Measurements from ENCODE around the gene PRRC2B. TPM values are rescaled to one million over a fixed set of nuclear protein-coding genes. Genes with fewer than 3 reads are reported as not detected.
"Not testable (repeated sequence)": the region's sequence is repeated elsewhere in the genome, so short reads cannot be mapped to it uniquely, and the experiment has no call there.

The PRRC2B gene
- total RNA-seq, 2 experiments from 2014 or later, result 281 to 303 TPM

DNA sequence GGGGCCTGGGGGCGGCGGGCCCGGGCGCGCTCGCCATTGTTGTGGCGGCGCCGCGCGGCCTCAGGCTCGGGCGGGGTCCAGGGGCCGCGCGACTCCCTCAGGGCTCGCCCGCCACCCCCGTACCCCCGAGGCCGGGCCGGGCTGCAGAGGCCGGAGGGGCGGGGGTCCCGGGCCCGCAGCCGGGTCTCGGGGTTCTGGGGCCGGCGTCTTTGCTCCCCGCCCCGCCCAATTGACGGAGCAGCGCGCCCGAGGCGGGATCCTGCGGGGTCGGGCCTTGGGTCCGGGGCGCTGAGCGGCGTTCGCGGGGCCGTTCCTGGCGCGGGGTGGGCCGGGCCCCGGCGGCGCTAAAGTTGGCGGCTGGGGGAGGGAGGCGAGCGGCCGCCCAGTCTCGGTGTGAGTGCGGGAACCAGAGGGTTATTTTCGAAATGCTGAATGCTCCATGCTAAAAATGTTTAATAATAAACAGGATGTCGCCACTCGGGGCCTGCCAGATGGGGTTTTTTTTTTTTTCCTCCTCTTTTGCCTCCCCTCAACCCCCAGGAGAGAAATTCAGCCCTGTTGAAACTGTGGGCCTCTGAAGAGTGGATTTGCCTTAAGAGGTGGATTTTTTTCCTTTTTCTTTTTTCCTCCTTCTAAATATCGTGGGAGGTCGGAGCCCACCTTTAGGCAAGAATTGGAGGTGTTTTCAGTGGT is 724 bp downstream of the PRRC2B start:
- POLR2A ChIA-PET, result no interaction called here
- peaks cover 50% of the 10 kb centered on the region for H3K4me1 Mint-ChIP-seq
- H3K9me3 Mint-ChIP-seq, result no peaks in the 10 kb centered on the region
- peak overlapping the region; percentile 92 for H3K4me3 Mint-ChIP-seq
- peak overlapping the region; percentile 95 for H3K27ac Mint-ChIP-seq
- peak; percentile 51 for DNase-seq
- CTCF ChIA-PET, result interaction anchor here (0.5 to 0.7 kb wide), 2 partner anchors 335 to 336 kb away, joined by 3 to 4 read pairs; no protein-coding TSS in a partner anchor
- peaks cover 29% of the 10 kb centered on the region for H3K36me3 Mint-ChIP-seq (ENCODE audit: low read depth)
- H3K27me3 Mint-ChIP-seq, result peaks cover 4% of the 10 kb centered on the region

DNA sequence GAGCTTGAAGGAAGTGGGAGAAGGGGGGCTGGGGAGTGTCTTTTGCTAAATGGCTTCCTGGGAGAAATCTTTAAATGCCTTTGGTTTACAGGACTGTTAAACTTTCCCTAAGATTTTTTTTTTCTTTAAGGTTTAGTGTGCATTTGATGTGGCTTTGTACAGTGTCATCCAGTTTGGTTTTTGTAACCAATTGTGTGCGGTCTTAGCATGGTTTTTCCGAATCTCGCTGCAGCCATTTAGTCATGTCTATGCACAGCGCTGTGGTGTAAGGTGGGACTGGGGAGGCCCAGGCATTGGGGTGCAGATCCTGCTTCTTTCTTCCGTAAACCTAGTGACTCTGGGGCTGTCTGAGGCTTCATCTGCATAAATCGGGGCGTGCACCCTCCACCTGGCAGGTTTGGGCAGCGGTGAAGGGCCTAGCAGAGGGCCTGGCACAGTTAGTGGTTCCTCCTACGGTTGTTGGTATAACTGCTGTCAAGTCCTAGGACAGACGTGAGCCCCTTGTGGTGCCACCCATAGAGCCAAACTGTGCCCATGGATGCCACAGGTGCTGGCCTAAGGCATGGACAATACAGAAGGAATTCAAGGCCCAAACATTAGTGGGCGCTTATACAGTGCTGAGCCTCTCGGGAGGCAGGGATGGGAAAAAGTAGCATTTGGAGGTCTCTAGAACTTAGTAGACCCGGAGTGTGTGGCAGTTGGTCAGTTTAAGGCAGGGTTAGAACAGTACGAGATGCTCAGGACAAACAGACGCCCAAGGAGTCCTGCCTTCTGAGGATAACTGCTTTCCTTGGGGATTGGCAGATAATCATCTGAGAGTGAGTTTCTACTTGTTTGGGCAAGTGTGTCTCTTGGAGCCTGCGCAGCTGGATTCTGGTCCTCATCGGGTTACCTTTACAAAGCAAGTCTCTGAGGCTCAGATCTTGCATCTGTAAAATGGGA is 1.5 kb downstream of the PRRC2B start:
- peaks cover 36% of the 10 kb centered on the region for H3K36me3 Mint-ChIP-seq (ENCODE audit: low read depth)
- no peaks in the 10 kb centered on the region for H3K9me3 Mint-ChIP-seq
- POLR2A ChIA-PET, result no interaction called here
- CTCF ChIA-PET, result interaction anchor here (0.5 to 1.6 kb wide), 3 partner anchors 11 to 335 kb away, joined by 3 to 10 read pairs (median 4); no protein-coding TSS in a partner anchor
- peak; percentile 88 for DNase-seq
- peak overlapping the region; percentile 92 for H3K4me3 Mint-ChIP-seq
- peak overlapping the region; percentile 95 for H3K27ac Mint-ChIP-seq
- H3K27me3 Mint-ChIP-seq, result peaks cover 4% of the 10 kb centered on the region
- peaks cover 58% of the 10 kb centered on the region for H3K4me1 Mint-ChIP-seq

DNA sequence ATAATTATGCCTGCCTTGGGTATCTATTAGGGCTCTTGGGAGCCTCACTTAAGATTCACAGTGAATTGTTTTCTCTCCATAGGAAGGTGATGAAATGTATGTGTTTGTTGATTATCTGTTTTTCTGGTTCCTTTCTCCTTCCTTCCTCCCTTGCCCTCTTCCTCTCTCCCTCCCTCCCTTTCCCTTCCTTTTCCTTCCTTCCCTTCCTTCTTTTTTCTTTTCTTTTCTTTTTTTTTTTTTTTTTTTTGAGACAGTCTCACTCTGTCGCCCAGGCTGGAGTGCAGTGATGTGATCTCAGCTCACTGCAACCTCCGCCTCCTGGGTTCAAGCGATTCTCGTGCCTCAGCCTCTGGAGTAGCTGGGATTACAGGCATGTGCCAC is 2.2 kb downstream of the PRRC2B start:
- DNase-seq, H3K9me3 Mint-ChIP-seq, H3K27me3 Mint-ChIP-seq: not testable (repeated sequence)
- H3K4me1 Mint-ChIP-seq, result peaks cover 65% of the 10 kb centered on the region
- CTCF ChIA-PET, result interaction anchor here (0.8 to 1.6 kb wide), 3 partner anchors 10 to 37 kb away, joined by 3 to 10 read pairs (median 3); no protein-coding TSS in a partner anchor
- POLR2A ChIA-PET, result interaction anchor here (0.8 kb wide), 1 partner anchor 11 kb away, joined by 4 read pairs; no protein-coding TSS in a partner anchor
- peak overlapping the region; percentile 95 for H3K27ac Mint-ChIP-seq
- H3K36me3 Mint-ChIP-seq (ENCODE audit: low read depth), result peaks cover 41% of the 10 kb centered on the region
- H3K4me3 Mint-ChIP-seq, result peak overlapping the region; percentile 92

DNA sequence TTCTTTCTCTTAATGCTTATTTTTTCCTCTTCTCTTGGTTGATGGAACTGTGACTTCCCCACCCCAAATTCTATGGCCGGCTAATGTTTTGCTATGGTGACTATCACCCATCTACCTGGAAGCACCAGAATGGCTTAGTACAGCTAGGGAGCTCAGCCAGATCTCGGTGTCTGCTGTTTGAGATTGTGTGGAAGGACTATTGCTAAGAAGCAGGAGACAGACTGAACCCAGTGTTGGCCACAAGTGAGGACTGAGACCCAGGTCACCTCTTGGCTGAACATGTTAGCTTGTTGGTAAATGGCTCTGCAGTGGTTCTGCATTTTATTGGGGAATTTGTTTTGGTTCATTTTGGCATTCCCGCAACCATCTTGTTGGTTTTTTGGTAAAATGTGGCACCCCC is 2.7 kb downstream of the PRRC2B start:
- ChIA-PET CTCF (interaction anchor here (0.6 to 1.6 kb wide), 6 partner anchors 10 to 1380 kb away, joined by 3 to 10 read pairs (median 4); no protein-coding TSS in a partner anchor), POLR2A (interaction anchor here (0.8 kb wide), 1 partner anchor 11 kb away, joined by 4 read pairs; no protein-coding TSS in a partner anchor)
- Mint-ChIP-seq H3K4me3 (peak overlapping the region; percentile 92), H3K4me1 (peaks cover 68% of the 10 kb centered on the region), H3K27me3 (no peaks in the 10 kb centered on the region), H3K36me3 (ENCODE audit: low read depth) (peaks cover 44% of the 10 kb centered on the region), H3K27ac (peak overlapping the region; percentile 95), H3K9me3 (no peaks in the 10 kb centered on the region)
- DNase-seq, result no peak

DNA sequence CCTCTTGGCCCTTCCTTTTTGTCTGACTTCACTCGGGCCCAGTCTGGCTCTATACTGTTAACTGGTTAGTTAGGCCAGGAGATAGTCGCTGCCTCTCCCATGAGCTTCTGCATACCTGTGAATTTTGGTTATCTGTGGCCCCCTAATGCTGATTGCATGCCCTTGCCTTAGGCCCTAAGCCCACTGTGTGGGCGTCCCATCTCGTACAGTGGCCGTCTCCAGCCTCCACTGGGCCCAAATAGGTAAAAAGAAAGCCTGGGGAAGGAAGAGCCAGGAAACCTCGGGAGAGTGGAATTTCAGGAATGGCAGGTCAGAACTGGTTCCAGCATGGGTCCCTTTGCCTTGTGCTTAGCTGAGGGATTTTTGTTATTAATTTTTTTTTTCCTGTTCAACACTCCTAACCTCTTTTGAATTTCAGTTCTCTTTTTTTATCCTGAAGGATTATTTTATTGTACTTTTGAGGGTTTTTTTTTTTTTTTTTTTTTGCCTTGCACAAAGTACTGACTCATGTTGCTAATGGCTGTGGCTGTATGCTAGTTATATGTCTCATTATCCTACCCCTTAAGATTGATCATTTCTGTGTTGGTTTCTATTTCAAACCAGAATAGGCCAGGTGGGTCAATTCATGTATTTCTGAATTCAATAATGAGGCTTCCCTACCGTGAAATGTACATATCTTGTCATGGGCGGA is 3.4 kb downstream of the PRRC2B start:
- Mint-ChIP-seq H3K9me3 (no peaks in the 10 kb centered on the region), H3K4me1 (peaks cover 73% of the 10 kb centered on the region), H3K27me3 (no peaks in the 10 kb centered on the region), H3K27ac (peak overlapping the region; percentile 95), H3K36me3 (ENCODE audit: low read depth) (peaks cover 49% of the 10 kb centered on the region), H3K4me3 (peak overlapping the region; percentile 92)
- ChIA-PET CTCF (interaction anchor here (0.6 to 1.6 kb wide), 7 partner anchors 9 to 1379 kb away, joined by 3 to 10 read pairs (median 3); no protein-coding TSS in a partner anchor), POLR2A (interaction anchor here (0.6 to 0.8 kb wide), 2 partner anchors 10 to 24 kb away, joined by 3 to 4 read pairs; no protein-coding TSS in a partner anchor)
- no peak for DNase-seq

DNA sequence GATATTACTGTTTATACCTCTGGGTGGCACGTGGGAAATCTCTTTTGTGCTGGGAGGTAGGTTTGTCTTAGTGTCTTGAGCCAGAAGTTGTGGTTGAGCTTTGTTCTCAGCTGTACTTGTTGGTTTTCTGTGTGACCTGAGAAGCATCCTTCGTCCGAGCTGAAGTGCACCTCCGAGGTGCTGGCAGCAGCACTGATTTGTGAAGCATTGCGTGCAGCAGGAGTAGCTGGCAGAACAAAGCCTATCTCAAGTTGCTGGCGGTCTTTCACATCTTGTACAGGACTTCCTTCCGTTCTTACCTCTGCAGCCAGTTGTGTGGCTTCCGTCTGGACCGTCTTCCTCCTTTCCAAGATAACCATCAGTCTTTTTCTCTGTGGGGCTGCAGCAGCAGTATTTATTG is 4.3 kb downstream of the PRRC2B start:
- Mint-ChIP-seq H3K27ac (peak overlapping the region; percentile 95), H3K27me3 (no peaks in the 10 kb centered on the region), H3K4me3 (peak overlapping the region; percentile 92), H3K36me3 (ENCODE audit: low read depth) (peaks cover 58% of the 10 kb centered on the region), H3K4me1 (peaks cover 73% of the 10 kb centered on the region), H3K9me3 (no peaks in the 10 kb centered on the region)
- CTCF ChIA-PET, result interaction anchor here (1.1 to 2.2 kb wide), 2 partner anchors 9 to 76 kb away, joined by 3 to 12 read pairs; no protein-coding TSS in a partner anchor
- peak; percentile 86 for DNase-seq
- POLR2A ChIA-PET, result interaction anchor here (0.9 kb wide), 1 partner anchor 14 kb away, joined by 5 read pairs; no protein-coding TSS in a partner anchor

DNA sequence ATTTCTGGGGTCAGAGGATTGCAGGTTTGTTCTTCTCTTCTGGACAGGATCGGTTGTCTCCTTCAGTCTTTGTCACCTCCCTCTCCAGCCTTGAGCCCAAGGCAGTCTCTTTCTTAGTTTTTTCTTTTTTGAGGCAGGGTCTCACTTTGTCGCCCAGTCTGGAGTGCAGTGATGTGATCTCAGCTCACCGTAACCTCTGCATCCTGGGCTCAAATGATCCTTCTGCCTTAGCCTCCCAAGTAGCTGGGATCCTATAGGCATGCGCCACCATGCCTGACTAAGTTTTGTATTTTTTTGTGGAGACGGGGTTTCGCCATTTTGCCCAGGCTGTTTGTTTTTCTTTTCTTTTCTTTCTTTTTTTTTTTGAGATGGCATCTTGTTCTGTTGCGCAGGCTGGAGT is 6.1 kb downstream of the PRRC2B start:
- Mint-ChIP-seq H3K9me3 (no peaks in the 10 kb centered on the region), H3K36me3 (ENCODE audit: low read depth) (peaks cover 65% of the 10 kb centered on the region), H3K4me3 (peak overlapping the region; percentile 92), H3K27me3 (no peaks in the 10 kb centered on the region), H3K27ac (peak overlapping the region; percentile 84), H3K4me1 (peaks cover 86% of the 10 kb centered on the region)
- DNase-seq, result no peak
- CTCF ChIA-PET, result interaction anchor here (2.2 kb wide), 1 partner anchor 7 kb away, joined by 12 read pairs; no protein-coding TSS in a partner anchor
- POLR2A ChIA-PET, result no interaction called here

DNA sequence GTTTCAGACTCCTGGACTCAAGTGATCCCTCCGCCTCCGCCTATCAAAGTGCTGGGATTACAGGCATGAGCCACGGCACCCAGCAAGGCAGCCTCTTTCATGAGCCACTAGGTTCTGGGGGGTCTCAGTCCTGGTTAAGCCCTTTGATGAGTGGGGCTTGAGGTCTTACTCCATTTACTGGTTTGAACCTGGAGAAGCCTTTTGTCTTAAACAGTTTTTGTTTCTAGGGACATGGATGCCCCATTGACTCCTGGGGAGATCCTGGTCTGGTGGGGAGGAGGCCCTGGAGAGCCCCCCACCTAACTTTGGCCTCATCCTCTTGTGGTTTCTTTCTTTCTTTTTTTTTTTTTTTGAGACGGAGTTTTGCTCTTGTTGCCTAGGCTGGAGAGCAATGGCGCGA is 6.7 kb downstream of the PRRC2B start:
- Mint-ChIP-seq H3K27me3 (no peaks in the 10 kb centered on the region), H3K4me3 (peak overlapping the region; percentile 92), H3K4me1 (peaks cover 88% of the 10 kb centered on the region), H3K27ac (peak overlapping the region; percentile 84), H3K9me3 (no peaks in the 10 kb centered on the region), H3K36me3 (ENCODE audit: low read depth) (peaks cover 64% of the 10 kb centered on the region)
- CTCF ChIA-PET, result no interaction called here
- DNase-seq, result no peak
- POLR2A ChIA-PET, result no interaction called here

DNA sequence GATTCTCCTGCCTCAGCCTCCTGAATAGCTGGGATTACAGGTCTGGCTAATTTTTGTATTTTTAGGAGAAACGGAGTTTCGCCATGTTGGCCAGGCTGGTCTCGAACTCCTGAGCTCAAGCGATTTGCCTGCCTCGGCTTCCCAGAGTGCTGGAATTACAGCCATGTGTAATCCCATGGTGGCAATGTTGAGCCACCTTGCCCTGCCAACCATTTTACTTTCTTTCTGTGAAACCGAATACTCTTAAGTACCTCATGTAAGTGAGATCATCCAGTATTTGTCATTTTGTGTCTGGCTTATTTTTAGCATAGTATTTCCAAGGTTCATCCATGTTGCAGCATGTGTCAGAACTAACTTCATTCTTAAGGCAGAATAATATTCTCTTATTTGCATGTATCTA is 8.2 kb downstream of the PRRC2B start:
- Mint-ChIP-seq H3K27me3 (no peaks in the 10 kb centered on the region), H3K4me1 (peaks cover 88% of the 10 kb centered on the region), H3K27ac (peak overlapping the region; percentile 76), H3K36me3 (ENCODE audit: low read depth) (peaks cover 54% of the 10 kb centered on the region), H3K9me3 (no peaks in the 10 kb centered on the region), H3K4me3 (peak overlapping the region; percentile 48)
- CTCF ChIA-PET, result interaction anchor here (0.8 kb wide), 1 partner anchor 161 kb away, joined by 3 read pairs; no protein-coding TSS in a partner anchor
- DNase-seq, result no peak
- POLR2A ChIA-PET, result no interaction called here

DNA sequence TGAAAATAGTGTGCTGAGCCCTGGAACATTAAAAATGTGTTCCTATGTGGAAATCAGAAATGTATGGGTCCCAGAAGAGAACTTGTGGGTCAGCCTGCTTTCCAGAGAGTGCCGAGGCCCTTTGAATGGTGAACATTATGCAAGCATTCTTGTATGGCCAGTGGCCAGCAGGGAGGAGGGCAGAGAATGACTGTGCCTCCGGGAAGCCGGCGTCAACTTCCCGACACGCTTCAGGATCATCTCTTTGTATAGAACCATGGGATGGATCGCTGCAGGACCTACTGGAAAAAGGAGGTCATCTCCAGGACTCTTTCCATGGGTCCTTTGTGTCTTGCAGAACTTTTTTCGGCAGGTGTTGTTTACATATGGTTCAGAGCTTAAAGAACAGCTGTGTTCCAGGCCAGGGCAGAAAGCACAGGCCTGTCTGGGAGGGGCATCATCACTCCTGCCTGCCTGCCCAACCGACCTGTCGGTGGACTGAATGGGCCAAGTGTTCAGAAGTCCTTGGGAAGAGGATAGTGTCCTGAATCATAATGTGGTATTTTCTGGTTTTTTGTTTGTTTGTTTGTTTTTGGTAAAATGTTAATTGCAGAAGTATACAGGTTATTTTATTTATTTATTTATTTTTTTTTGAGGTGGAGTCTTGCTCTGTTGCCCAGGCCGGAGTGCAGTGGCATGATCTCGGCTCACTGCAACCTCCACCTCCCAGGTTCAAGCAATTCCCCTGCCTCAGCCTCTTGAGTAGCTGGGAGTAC is 9.0 kb downstream of the PRRC2B start:
- DNase-seq, result no peak
- no peaks in the 10 kb centered on the region for H3K9me3 Mint-ChIP-seq
- H3K4me1 Mint-ChIP-seq, result peaks cover 89% of the 10 kb centered on the region
- H3K27me3 Mint-ChIP-seq, result no peaks in the 10 kb centered on the region
- ChIA-PET CTCF (interaction anchor here (0.6 to 1.2 kb wide), 3 partner anchors 19 to 222 kb away, joined by 4 to 6 read pairs (median 4); no protein-coding TSS in a partner anchor), POLR2A (no interaction called here)
- peak overlapping the region; percentile 48 for H3K4me3 Mint-ChIP-seq
- peaks cover 48% of the 10 kb centered on the region for H3K36me3 Mint-ChIP-seq (ENCODE audit: low read depth)
- peak overlapping the region; percentile 76 for H3K27ac Mint-ChIP-seq

DNA sequence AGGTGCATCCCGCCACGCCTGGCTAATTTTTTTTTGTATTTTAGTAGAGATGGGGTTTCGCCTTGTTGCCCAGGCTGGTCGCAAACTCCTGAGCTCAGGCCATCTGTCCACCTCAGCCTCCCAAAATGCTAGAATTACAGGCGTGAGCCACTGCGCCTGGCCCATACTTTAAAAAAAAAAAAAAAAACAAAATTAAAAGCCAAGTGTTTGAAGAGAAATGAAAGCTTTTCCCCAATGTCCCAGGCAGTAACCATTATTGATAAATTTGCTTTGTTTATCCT is 9.5 kb downstream of the PRRC2B start:
- CTCF ChIA-PET, result interaction anchor here (0.6 to 1.2 kb wide), 4 partner anchors 20 to 223 kb away, joined by 3 to 6 read pairs (median 4); no protein-coding TSS in a partner anchor
- peaks cover 49% of the 10 kb centered on the region for H3K36me3 Mint-ChIP-seq (ENCODE audit: low read depth)
- no peaks in the 10 kb centered on the region for H3K9me3 Mint-ChIP-seq
- POLR2A ChIA-PET, result no interaction called here
- no peak overlapping the region for H3K4me3 Mint-ChIP-seq
- DNase-seq, result no peak
- peak overlapping the region; percentile 61 for H3K27ac Mint-ChIP-seq
- no peaks in the 10 kb centered on the region for H3K27me3 Mint-ChIP-seq
- H3K4me1 Mint-ChIP-seq, result peaks cover 89% of the 10 kb centered on the region
